ENCODE data around the gene SHROOM3.

Gene SHROOM3

DNA sequence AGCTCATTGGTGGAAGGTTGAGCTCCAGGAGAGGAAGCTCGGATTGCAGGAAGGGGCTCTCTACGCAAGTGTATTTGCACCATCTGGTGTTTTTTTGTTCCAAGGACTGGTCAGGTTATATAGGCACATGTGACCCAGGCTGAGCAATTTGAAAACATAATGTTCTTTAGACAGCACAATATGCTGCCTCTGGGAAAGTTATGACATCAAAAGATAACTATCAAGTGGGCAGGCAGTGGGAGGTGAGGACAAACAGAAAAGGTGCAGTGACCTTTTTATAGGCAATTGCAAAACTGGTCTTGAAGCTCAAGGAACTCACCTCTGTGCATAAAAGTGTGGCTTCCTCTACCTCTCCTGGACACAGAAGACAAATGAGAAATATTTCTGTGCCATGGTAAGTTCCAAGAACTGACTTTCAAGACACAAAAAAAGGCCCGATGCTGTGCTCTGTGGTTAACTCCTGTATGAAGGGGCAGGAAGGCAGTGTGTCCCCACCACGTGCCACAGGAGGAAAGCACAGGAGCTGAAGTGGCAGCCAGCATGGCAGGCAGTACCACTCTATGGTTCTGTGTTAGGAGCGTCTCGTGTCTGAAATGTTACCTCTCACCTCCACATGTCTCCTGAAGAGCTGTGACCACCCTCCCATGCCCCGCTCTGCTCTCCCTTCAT, 128.6 kb downstream of the SHROOM3 start:
- in situ Hi-C loops (cut with HindIII; ENCODE audit: low sequenced_read_pairs) = no loop called here

DNA sequence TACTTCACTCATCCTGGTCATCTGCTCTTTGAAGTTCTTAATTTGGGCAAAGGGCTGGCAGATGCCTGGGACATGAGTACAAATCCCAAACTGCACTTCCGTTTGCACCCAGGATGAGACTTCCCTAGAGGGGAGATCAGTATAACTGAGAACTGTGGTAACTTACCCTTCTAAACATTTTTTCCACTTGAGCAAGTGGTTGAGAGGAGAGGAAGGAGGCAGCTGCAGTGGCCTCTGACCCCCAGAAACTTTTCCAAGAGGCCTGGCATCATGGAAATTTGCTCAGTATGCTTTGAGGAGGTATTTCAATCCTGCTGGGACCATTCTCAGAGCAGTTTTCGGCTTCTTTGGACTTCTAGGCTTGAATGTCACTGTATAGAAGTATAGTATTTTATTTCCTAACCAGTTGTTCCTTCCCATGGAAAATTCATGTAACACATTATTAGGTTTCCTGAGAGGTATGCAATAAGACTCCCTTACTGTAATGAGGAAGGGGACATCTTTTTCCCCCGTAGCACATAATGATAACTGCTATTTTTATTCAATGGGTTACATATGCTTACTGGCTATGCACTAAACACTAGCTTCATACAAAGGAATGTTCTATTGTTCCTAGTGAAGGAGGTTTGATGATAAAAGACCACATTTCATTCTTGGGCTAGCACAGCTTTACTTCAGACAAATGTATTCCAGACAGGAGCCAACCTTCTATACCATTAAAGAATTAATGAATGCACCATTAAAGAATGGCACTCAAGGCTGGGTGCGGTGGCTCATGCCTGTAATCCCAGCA, 129.3 kb downstream of the SHROOM3 start:
- in situ Hi-C loops (cut with HindIII; ENCODE audit: low sequenced_read_pairs) = no loop called here

DNA sequence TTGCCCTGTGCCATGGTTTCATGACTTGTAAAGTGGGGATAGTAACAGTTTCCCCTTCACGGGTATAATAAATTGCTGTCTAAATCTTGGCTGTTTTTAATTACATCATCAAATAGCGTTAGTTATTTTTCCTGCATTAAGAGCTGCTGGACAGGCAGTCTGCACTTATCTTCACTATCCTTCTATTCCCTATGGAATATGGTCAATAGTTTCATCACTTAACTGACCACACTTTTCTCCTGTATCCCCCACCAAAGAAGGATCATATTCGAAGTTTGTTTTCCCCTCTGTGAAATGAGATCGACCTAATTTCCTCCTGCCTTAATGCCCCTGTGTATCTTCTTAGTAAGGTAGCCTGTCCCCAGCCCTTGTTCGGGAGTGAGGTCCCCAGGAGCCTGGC, 133.2 kb downstream of the SHROOM3 start:
- in situ Hi-C loops (cut with HindIII; ENCODE audit: low sequenced_read_pairs) = no loop called here

- in situ Hi-C loops (cut with HindIII; ENCODE audit: low sequenced_read_pairs) = no loop called here
Observed at GRCh38 chr4:76569225-76569624, 134.2 kb downstream of the SHROOM3 start.

DNA sequence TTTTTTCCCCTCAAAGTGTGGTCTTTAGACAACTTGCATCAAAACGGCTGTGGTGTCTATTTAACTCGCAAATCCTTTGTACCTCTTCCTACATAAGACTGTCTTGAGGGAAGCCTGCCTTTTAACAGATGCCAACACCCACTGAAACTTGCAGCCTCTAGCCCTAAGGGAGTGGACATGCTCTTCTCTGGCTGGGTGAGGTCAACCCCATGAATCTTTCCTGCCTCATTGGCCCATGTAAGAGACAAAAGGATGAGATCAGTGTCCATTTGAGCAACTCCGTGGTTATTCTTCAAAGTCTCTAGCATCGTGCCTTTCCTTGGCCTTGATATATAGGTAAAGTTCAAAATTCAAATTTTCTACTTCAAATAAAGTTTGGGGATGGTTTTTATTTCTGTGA, 134.7 kb downstream of the SHROOM3 start:
- in situ Hi-C loops (cut with HindIII; ENCODE audit: low sequenced_read_pairs) = no loop called here

- in situ Hi-C loops (cut with HindIII; ENCODE audit: low sequenced_read_pairs) = no loop called here
Observed at GRCh38 chr4:76570141-76570973, 135.3 kb downstream of the SHROOM3 start.

DNA sequence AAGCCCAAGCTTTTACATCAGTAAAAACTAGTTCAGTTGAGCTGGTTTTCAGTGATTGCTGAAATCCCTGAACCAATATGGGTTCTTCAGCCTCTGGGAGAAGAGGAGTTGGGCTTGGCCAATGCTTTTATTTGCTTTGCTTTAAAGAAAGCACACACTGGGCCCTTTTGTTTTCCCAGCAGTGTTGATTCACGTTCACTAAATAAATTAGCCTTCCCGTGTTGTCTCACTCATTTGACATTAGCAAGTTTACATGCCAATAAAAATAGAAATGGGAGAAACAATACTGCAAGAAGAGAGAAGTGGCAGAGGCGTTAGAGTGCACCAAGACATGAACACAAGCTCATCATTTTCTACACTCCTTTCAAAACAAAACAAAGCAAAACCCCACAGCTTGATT, 136.2 kb downstream of the SHROOM3 start:
- in situ Hi-C loops (cut with HindIII; ENCODE audit: low sequenced_read_pairs) = no loop called here

- in situ Hi-C loops (cut with HindIII; ENCODE audit: low sequenced_read_pairs) = no loop called here
Observed at GRCh38 chr4:76572224-76572623, 137.2 kb downstream of the SHROOM3 start.

GRCh38 chr4:76576824-76577223, 141.8 kb downstream of the SHROOM3 start:
- in situ Hi-C loops (cut with HindIII; ENCODE audit: low sequenced_read_pairs) = no loop called here

GRCh38 chr4:76578002-76578560, 143.1 kb downstream of the SHROOM3 start:
- in situ Hi-C loops (cut with HindIII; ENCODE audit: low sequenced_read_pairs) = no loop called here

DNA sequence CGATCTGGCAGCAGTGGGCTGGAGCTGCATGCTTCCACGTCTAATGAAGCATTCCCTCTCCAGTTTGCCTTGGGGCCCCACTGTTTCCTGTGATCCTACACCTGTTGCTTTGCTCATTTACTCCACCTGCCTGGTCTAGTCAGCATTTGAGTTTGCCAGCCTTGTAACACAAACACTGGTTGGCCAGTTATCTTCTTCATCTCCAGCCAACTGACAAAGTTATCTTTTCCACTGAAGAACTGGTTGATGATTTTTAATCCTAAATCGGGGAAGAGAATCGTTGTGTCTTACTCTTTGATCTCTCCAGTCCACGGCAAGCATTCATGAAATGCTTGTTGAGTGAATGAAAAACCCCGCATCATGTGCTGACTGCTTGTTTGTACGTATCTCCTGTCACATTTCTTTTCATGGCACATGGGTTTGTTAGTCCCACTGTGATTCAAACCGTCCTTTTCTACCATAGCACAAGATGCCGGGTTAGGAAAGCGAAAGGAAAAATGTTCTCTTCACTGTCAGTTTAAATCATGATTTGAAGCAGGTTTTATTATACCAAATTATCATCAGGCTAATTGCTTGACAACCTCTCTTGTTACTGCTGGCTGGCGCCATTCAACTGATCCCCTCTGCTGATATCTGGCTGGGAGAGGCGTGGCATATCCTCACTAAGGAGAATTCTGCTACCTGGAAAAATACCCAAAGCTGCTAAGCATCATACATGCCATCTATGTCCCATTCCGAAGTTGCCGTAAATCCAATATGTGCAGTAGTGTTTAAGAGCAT, 144.8 kb downstream of the SHROOM3 start:
- in situ Hi-C loops (cut with HindIII; ENCODE audit: low sequenced_read_pairs) = no loop called here

- in situ Hi-C loops (cut with HindIII; ENCODE audit: low sequenced_read_pairs) = no loop called here
Observed at GRCh38 chr4:76581077-76581962, 146.3 kb downstream of the SHROOM3 start.

DNA sequence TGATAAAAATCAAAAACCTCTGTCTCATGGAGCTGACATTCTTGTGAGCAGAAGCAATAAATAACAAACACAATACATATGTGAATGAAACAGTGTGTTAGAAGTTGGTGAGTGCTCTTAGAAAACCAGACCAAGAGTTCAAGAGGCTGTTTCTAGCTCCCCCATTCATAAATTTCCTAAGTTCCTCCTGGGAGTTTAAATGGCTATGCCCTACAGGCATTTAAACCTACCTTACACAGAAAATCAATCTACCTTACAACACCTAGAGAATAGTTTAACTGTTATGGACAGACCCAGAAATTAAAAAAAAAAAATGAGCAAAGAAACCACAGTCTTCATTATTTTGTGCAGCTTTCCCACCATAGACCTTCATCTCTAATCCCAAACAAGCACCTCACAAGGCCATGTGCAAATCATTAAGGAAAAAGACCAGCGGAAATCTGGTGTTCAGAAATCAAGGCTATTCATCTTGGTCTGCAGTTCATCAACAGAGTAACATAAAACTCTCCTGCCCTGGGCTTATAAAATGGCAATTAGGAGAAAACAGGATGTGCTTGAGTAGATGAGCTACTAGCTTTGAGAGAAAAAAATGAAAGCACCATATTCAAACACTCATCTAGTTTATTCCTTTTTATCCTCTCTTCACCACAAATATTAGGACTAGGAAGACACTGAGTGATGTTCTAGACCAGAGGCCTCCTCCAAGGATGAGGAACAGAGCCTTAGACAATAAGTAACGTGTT, 147.2 kb downstream of the SHROOM3 start:
- in situ Hi-C loops (cut with HindIII; ENCODE audit: low sequenced_read_pairs) = no loop called here

DNA sequence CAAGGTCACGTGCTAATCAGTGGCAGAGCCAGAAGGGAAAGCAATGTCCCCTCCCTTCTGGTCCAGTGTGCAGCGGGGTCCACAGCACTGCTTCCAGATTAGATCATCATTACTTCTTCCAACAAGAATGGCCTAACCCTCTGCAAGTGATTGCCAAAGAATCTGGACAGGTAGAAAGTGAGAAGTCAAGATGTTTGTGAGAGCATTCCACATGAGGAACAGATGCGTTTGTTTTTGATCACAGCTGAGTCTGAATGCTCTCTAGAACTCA, 147.7 kb downstream of the SHROOM3 start:
- in situ Hi-C loops (cut with HindIII; ENCODE audit: low sequenced_read_pairs) = no loop called here

DNA sequence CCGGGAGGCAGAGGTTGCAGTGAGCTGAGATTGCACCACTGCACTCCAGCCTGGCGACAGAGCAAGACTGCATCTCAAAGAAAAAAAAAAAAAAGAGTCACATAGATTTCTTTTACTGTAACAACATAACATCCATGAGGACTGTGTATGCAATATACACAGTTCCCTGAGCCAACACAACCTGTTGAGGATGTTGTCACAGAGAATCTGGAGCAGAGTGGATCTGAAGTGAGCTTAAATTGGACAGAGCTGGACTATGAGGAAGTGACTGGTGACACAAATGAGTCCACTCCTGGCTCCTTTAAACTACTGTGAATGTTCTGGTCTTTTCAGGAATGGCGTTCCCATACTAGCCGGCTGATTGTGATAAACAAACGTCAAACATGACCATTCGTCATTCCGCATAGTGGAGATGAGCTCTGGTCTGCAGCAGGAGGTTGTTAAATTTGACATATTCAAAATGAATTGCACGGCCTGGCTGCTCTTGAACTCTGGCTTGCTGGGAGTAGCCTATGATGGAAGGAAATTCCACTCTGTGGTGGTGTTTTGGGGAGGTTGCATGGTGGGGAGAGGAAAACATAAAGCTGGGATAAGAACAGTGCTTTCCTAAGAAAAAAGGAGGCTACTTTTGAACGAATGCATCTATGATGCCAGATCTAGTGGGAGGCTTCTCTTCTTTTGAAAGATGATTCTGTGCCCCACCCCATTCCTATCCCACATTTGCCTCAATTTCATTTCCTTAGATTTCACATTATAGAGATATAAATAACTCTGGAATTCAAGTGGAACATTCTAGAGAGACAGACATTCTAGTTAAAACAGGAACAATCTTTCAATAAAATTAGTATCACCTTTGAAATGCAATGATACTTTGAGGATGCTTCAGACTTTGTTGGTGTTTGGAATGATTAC, 149.5 kb downstream of the SHROOM3 start:
- in situ Hi-C loops (cut with HindIII; ENCODE audit: low sequenced_read_pairs) = no loop called here

DNA sequence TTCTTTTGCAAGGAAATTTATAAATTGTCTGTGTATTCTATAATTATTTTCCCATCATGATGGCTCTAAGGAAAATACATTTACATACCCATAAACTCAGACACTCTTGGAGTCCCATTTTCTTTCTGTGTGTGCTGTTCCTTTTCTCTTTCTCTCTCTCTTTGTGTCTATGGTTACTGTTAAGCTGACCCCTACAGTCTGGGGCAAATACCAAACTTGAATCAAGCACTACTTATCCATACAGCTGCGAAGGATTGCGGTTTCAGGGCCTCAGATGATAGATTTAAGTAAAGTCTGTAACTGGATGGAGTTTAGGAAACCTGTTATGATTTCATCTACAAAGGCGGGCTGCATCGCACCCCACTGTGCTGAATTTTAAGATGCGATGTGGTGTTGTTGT, 150.2 kb downstream of the SHROOM3 start:
- in situ Hi-C loops (cut with HindIII; ENCODE audit: low sequenced_read_pairs) = no loop called here

GRCh38 chr4:76585897-76586360, 150.9 kb downstream of the SHROOM3 start:
- in situ Hi-C loops (cut with HindIII; ENCODE audit: low sequenced_read_pairs) = no loop called here

- in situ Hi-C loops (cut with HindIII; ENCODE audit: low sequenced_read_pairs) = no loop called here
Observed at GRCh38 chr4:76588274-76588673, 153.2 kb downstream of the SHROOM3 start.
